ENCODE measurements around the gene SHFL.

Gene SHFL

DNA sequence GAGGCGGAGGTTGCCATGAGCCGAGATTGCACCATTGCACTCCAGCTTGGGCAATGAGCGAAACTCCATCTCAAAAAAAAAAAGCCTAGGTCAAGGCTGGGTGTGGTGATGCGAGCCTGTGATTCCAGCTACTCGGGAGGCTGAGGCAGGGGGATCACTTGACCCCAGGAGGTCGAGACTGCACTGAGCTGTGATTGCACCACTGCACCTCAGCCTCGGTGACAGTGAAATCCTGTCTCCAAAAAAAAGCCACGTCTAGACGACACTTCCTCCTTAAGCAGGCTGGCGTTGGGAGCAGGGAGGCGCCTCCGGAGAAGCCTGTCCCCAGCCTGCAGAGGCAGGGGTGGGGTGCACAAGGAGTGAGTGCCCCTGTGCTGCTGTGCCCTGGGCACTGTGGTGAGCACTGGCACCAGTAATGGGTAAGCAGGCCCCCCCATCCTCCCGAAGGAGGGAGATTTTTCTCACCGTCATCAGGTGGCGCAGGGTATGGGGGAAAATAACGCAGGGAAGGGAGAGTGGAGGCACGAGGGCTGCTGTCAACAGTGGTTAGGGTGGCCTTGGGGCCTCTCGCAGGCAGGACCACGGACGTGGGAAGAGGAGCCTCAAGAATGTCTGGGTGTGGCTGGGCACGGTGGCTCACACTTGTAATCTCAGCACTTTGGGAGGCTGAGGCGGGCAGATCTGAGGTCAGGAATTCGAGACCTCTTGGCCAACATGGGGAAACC is 26.1 kb downstream of the SHFL start:
- H4K20me1 ChIP-seq (ENCODE audit: control insufficient read depth, insufficient read depth, low read depth, low read length), result no peaks in the 10 kb centered on the region; the same call in 1 of the 2 replicates
- peak overlapping the region; percentile 57 for H3K4me2 ChIP-seq (ENCODE audit: low read length)
- H3K27ac ChIP-seq (ENCODE audit: low read depth, low read length), result peak overlapping the region; percentile 64
- peaks cover 86% of the 10 kb centered on the region for H3K36me3 ChIP-seq (ENCODE audit: control insufficient read depth, low read length)
- H3K4me1 ChIP-seq (ENCODE audit: control insufficient read depth, low read length), result peaks cover 58% of the 10 kb centered on the region
- no peaks in the 10 kb centered on the region for H3K9me3 ChIP-seq (ENCODE audit: control insufficient read depth, insufficient read depth, low read length)
- no peaks in the 10 kb centered on the region for H3K9me2 ChIP-seq (replicated peaks; ENCODE audit: control insufficient read depth, low read length)
- peaks cover 39% of the 10 kb centered on the region for H3F3A ChIP-seq (ENCODE audit: control insufficient read depth, insufficient read depth)
- H3K79me2 ChIP-seq (ENCODE audit: control insufficient read depth, low read length), result peaks cover 27% of the 10 kb centered on the region
- no peak for TF ChIP-seq EZH2phosphoT487 (IDR thresholded peaks at IDR 0.05; ENCODE audit: borderline replicate concordance, low read length)
- TF ChIP-seq, protein P1, sequence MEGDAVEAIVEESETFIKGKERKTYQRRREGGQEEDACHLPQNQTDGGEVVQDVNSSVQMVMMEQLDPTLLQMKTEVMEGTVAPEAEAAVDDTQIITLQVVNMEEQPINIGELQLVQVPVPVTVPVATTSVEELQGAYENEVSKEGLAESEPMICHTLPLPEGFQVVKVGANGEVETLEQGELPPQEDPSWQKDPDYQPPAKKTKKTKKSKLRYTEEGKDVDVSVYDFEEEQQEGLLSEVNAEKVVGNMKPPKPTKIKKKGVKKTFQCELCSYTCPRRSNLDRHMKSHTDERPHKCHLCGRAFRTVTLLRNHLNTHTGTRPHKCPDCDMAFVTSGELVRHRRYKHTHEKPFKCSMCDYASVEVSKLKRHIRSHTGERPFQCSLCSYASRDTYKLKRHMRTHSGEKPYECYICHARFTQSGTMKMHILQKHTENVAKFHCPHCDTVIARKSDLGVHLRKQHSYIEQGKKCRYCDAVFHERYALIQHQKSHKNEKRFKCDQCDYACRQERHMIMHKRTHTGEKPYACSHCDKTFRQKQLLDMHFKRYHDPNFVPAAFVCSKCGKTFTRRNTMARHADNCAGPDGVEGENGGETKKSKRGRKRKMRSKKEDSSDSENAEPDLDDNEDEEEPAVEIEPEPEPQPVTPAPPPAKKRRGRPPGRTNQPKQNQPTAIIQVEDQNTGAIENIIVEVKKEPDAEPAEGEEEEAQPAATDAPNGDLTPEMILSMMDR (IDR thresholded peaks at IDR 0.05; ENCODE audit: low read depth, low read length, poor library complexity, severe bottlenecking), result no peak
- H3K27me3 ChIP-seq (ENCODE audit: control insufficient read depth, low read length), result no peaks in the 10 kb centered on the region
- peak overlapping the region; percentile 5; the same call in 1 of the 2 replicates for H3K4me3 ChIP-seq (ENCODE audit: low read length)

GRCh38 chr19:10112895-10113591 is 26.9 kb downstream of the SHFL start:
- Histone ChIP-seq H3K4me1 (ENCODE audit: control insufficient read depth, low read length) (peaks cover 49% of the 10 kb centered on the region), H3K79me2 (ENCODE audit: control insufficient read depth, low read length) (peaks cover 24% of the 10 kb centered on the region), H3K36me3 (ENCODE audit: control insufficient read depth, low read length) (peaks cover 84% of the 10 kb centered on the region), H3K9me2 (replicated peaks; ENCODE audit: control insufficient read depth, low read length) (no peaks in the 10 kb centered on the region), H3K4me3 (ENCODE audit: low read length) (peak overlapping the region; percentile 5; the same call in 1 of the 2 replicates), H3K27me3 (ENCODE audit: control insufficient read depth, low read length) (no peaks in the 10 kb centered on the region), H3K9me3 (ENCODE audit: control insufficient read depth, insufficient read depth, low read length) (no peaks in the 10 kb centered on the region), H3F3A (ENCODE audit: control insufficient read depth, insufficient read depth) (peaks cover 33% of the 10 kb centered on the region), H3K4me2 (ENCODE audit: low read length) (peak overlapping the region; percentile 57), H4K20me1 (ENCODE audit: control insufficient read depth, insufficient read depth, low read depth, low read length) (no peaks in the 10 kb centered on the region; the same call in 1 of the 2 replicates), H3K27ac (ENCODE audit: low read depth, low read length) (peak overlapping the region; percentile 64)
- TF ChIP-seq, protein P1 (IDR thresholded peaks at IDR 0.05; ENCODE audit: low read depth, low read length, poor library complexity, severe bottlenecking), result peak; percentile 93
- TF ChIP-seq EZH2phosphoT487 (IDR thresholded peaks at IDR 0.05; ENCODE audit: borderline replicate concordance, low read length), result no peak

DNA sequence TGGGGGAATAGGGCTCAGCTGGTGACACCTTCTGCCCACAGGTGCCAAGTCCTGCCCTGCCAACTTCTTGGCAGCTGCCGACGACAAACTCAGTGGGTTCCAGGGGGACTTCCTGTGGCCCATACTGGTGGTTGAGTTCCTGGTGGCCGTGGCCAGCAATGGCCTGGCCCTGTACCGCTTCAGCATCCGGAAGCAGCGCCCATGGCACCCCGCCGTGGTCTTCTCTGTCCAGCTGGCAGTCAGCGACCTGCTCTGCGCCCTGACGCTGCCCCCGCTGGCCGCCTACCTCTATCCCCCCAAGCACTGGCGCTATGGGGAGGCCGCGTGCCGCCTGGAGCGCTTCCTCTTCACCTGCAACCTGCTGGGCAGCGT is 27.5 kb downstream of the SHFL start:
- Histone ChIP-seq H3F3A (ENCODE audit: control insufficient read depth, insufficient read depth) (peaks cover 28% of the 10 kb centered on the region), H3K9me2 (replicated peaks; ENCODE audit: control insufficient read depth, low read length) (no peaks in the 10 kb centered on the region), H3K27me3 (ENCODE audit: control insufficient read depth, low read length) (no peaks in the 10 kb centered on the region), H3K79me2 (ENCODE audit: control insufficient read depth, low read length) (peaks cover 24% of the 10 kb centered on the region), H3K4me1 (ENCODE audit: control insufficient read depth, low read length) (peaks cover 46% of the 10 kb centered on the region), H3K4me2 (ENCODE audit: low read length) (peak overlapping the region; percentile 57; the same call in 1 of the 2 replicates), H4K20me1 (ENCODE audit: control insufficient read depth, insufficient read depth, low read depth, low read length) (no peaks in the 10 kb centered on the region; the same call in 1 of the 2 replicates), H3K27ac (ENCODE audit: low read depth, low read length) (0 out of 2 replicates have a peak overlapping the region, but pooled peaks have one; percentile 64), H3K9me3 (ENCODE audit: control insufficient read depth, insufficient read depth, low read length) (no peaks in the 10 kb centered on the region), H3K4me3 (ENCODE audit: low read length) (no peak overlapping the region), H3K36me3 (ENCODE audit: control insufficient read depth, low read length) (peaks cover 84% of the 10 kb centered on the region)
- TF ChIP-seq, protein P1 (IDR thresholded peaks at IDR 0.05; ENCODE audit: low read depth, low read length, poor library complexity, severe bottlenecking), result no peak
- no peak for TF ChIP-seq EZH2phosphoT487 (IDR thresholded peaks at IDR 0.05; ENCODE audit: borderline replicate concordance, low read length)

Data from DOHH2 (cell line).